Colon (tissue), 2 donors: ENCODE results near the gene DDX46.
"Not testable (repeated sequence)": the region's sequence is repeated elsewhere in the genome, so short reads cannot be mapped to it uniquely, and the experiment has no call there.

Source experiments
- FAIRE-seq: peaks from 2 replicates; lab custom pipeline; 2012; peaks lifted over from hg19 to GRCh38; lab: Jason Lieb, UNC
- donor health status: control.
- donor health status: control.

DDX46 gene, protein sequence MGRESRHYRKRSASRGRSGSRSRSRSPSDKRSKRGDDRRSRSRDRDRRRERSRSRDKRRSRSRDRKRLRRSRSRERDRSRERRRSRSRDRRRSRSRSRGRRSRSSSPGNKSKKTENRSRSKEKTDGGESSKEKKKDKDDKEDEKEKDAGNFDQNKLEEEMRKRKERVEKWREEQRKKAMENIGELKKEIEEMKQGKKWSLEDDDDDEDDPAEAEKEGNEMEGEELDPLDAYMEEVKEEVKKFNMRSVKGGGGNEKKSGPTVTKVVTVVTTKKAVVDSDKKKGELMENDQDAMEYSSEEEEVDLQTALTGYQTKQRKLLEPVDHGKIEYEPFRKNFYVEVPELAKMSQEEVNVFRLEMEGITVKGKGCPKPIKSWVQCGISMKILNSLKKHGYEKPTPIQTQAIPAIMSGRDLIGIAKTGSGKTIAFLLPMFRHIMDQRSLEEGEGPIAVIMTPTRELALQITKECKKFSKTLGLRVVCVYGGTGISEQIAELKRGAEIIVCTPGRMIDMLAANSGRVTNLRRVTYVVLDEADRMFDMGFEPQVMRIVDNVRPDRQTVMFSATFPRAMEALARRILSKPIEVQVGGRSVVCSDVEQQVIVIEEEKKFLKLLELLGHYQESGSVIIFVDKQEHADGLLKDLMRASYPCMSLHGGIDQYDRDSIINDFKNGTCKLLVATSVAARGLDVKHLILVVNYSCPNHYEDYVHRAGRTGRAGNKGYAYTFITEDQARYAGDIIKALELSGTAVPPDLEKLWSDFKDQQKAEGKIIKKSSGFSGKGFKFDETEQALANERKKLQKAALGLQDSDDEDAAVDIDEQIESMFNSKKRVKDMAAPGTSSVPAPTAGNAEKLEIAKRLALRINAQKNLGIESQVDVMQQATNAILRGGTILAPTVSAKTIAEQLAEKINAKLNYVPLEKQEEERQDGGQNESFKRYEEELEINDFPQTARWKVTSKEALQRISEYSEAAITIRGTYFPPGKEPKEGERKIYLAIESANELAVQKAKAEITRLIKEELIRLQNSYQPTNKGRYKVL

DNA sequence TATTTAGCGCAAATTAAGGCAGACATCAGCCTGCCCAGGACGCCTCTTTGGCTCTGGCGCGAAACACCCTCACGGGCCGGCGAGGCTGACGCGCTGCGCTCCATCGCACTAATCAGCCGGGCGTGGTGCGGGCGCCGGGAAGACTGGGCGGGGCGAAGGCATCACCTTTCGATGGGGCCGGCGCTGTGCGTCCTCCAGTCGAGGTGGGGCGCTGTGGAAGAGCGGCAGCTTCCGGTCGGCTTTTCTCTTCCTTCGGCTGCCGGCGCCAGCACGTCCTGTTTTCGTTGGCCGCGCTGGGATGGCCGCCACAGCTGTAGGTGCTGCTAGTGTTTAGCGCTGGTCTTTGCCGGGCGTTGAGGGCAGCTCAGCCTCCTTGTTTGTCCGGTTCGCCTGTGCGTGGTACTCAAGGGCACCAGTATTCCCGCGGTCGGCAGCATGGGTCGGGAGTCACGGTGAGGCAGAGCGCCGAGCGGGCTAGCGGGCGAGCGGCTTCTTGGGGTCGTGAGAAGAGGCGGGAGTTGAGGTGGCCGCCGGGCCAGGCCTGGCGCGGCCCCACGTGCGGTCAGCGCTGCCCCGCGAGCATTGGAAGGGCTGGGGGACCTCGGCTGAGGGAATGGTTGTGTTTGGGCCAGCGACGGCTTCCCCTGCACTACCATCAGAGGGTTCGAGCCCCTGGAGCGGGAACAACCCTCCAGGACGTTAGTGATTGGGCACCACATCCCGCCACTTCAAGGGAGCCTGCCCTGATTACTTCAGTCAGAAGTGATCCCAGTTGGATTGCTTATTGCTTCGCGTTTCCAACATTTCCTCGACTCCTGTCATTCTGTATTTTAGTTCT lies at the start of gene DDX46:
Gene DDX46, plus strand, starts transcription at position 276 of the 838 bp plus-strand sequence. Its CDS starts 160 bp downstream, at position 436.
- no peak for FAIRE-seq

DNA sequence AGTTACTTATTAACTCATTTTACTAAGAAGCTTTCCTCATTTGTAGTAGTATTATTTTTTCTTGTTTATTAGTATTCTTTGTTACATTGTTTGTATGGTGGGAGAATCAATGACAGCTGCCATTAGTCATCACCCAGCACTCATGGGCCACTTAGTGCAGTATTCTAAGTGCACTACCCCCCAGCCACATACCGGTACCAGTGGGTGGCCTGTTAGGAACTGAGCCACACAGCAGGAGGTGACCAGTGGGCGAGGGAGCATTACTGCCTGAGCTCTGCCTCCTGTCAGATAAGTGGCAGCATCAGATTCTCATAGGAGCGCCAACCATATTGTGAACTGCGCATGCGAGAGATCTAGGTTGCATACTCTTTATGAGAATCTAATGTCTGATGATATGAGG lies 44.5 kb upstream of the DDX46 start:
- FAIRE-seq: no peak

DNA sequence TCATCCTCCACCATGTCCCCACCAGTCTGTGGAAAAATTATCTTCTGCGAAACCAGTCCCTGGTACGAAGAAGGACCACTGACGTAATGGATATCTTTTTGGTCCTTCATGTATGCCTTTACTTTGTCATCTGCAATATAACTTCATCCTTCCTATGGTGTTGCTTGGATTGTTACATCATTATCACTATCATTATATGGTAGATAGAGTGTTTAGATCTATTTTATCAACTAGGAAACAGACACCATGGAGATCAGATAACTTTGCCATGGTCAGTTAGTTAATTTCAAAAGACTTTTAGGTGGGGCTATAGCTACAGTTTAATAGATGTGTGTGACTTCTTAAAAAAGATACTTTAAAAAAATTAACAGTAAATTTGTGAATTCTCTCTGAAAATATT lies 44.0 kb upstream of the DDX46 start:
- no peak for FAIRE-seq

DNA sequence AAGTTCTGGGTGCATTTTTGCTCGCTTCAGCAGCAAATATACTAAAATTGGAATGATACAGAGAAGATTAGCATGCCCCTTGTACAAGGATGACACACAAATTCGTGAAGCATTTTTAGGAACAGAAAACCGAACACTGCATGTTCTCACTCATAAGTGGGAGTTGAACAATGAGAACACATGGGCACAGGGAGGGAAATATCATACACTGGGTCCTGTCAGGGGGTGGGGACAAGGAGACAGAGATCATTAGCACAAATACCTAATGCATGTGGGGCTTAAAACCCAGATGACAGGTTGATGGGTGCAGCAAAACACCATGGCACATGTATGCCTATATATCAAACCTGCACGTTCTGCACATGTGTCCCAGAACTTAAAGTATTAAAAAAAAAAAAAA lies 43.1 kb upstream of the DDX46 start:
- not testable (repeated sequence) for FAIRE-seq

DNA sequence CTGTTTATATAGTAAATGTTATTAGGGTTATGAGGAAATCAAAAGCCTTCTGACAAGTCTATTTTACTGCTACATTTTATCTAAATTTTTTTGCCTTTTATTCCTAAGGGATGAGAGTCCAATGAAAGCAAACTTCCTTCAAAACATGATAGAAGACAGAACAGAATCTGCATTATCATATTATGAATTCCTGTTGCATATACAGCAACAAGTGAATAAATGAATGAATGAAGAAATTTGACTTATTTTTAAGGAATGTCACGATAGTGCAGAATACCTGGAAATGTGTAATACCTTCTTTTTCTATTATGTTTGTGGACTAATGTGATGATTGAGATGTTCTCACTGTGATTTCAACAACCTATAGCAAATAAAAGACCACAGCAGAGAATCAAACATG lies 33.7 kb upstream of the DDX46 start:
- no peak for FAIRE-seq

DNA sequence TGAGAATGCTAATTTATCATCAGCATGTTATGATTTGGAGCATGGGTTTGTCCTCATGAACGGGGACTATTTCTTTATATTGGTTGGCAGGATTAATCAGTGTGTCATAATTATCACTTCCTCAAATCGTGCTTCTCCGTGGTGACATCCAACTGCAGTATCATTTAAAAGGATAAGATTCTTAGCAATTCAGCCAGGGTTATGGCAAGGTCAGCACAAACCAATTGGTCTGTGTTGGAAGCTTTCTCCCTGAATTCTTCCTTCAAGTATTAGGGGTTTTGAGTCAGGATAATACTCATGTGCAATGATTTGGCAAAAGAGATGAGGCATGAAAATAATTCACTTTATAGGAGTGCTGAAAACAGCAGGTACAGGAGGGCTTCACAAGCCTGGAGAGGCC lies 25.8 kb upstream of the DDX46 start:
- no peak for FAIRE-seq

DNA sequence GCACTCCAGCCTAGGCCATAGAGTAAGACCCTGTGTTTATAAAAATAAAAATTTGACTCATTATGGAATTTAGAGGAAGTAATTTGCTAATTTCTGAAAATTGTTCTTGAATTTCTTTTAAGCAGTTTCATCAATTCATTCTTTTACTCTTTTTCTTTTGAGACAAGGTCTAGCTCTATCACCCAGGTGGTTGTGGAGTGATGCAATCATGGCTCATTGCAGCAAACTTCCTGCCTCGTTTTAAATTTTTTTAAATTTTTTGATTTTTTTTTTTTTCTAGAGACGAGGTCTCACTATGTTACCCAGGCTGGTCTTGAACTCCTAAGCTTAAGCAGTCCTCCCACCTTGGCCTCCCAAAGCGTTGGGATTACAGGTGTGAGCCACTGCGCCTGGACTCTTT lies 23.3 kb upstream of the DDX46 start:
- FAIRE-seq: no peak

DNA sequence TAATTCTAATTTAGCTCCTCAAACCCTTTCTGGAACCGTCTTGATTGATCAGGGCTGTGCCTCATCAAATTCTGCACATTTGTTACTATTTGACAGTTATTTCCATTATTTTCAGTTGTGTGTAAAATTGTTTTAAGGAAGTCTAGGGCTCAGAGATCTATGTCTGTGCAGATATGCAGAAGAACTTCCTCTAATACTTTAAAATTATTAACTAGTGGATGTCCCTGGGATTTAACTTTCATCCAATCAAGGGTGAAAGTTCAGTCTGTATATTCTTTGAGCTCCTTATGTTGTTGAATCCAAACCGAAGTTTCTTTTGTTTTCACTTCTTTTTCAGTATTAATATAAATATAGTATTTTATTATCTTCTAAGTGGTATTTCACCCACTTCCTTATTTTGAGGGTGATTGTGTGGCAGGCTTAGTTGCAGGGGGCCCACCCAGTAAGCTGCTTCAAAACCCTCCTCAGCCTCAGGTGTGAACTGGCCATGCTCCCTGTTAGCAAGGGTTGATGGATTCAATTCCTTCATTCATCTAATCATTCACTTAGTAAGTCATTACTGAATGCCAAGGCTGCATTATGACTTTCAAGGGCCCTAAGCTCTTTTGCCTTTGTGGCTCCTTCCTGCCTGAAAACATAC lies 22.3 kb upstream of the DDX46 start:
- FAIRE-seq: no peak

DNA sequence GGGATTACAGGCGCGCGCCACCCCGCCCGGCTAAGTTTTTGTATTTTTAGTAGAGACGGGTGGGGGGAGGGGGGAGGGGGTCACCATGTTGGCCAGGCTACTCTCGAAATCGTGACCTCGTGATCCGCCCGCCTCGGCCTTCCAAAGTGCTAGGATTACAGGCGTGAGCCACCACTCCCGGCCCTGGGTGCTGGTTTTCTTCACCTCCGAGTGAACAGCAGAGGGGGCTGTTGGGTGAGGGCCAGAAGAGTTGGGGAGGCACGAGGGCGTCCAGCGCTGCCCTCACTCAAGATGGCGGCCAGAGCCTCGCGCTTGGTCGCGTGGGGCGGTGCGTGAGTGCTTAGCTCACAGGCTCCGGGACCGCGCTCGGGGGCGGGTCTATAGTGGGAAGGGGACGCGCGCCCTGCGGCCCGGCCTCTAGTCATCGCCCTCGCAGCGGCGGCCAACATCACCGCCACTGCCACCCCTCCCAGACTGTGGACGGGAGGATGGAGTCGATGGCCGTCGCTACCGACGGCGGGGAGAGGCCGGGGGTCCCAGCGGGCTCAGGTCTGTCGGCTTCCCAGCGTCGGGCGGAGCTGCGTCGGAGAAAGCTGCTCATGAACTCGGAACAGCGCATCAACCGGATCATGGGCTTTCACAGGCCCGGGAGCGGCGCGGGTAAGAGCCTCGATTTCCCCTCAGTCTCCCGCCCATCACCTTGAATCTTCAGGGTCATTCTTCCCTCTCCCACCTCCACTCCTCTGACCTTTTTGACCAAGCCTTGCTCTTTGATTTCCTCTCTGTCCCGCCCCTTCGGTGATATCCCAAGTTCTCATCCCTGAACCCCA lies 20.2 kb upstream of the DDX46 start, which contains the start of gene CAMLG:
Gene CAMLG, plus strand, starts transcription at position 416 of the 830 bp plus-strand sequence. Its CDS starts 73 bp downstream, at position 489.
- no peak for FAIRE-seq

DNA sequence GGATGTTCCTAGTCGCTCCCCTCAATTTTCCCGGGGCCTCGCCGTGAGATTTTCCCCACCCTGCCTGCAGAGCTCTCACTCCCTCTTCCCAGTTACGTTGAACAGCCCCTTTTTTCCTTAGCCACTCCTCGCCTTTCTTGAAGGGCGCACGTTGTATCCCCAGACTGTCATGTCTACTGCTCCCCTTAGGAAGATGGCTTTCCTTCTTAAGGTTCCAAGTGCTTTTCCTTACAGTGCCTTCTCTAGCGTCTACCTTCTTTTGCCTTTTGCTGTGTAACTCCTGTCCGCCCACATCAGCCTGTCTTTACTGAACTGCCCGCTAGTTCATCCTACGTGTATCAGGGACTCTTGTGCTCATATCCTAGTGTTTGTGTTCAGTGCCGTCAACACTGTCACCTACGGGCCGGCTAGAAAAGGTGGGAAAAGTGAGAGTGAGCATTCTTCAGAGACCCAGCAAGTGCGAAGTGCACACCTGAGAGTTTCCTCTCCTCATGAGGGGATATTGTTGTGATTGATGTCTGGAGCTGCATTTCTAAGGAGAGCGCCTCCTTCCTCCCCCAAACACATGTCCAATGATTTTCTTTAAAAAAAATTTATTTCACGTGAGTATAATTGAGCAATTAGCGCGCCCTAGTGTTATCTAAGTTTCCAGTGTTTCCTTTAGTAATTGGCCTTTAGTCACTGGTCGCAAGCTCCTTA lies 19.5 kb upstream of the DDX46 start:
- FAIRE-seq: no peak

DNA sequence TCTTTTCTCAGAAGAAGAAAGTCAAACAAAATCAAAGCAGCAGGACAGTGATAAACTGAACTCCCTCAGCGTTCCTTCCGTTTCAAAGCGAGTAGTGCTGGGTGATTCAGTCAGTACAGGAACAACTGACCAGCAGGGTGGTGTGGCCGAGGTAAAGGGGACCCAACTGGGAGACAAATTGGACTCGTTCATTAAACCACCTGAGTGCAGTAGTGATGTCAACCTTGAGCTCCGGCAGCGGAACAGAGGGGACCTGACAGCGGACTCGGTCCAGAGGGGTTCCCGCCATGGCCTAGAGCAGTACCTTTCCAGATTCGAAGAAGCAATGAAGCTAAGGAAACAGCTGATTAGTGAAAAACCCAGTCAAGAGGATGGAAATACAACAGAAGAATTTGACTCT lies 17.5 kb upstream of the DDX46 start:
- FAIRE-seq: no peak

DNA sequence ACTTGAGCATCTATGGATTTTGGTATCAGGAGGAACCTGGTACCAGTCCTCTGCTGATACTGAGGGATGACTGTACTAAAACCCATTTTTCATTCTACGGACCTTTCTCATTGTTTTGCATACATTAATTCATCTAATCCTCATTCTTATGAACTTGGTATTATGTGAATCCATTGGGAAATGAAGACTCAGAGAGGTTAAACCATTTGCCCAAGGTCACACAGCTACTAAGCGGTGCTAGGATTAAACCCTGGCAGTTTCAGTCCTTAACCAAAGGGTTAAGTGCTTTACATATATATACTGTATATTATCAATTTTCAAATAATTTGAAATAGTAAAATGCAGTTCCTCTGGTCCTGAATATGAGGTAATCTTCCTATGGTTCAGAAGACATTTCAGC lies 16.4 kb upstream of the DDX46 start:
- FAIRE-seq: no peak

DNA sequence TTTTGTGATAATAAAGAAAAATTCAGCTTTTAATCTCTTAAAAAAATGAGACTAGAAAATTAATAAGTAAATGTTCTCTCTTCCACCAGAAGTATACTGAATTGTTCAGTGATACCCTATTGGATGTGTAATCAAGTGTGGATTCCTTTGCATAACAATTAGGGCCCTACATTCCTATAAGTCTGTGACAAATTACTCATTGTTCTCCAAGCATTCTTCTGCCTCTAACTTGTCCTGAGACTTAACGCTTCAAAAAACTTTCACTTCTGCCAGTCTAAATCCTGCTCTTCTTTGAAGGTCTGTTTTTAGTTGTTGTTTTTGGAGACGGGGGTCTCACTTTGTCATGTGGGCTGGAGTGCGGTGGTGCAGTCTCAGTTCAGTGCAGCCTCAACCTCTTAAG lies 9.2 kb upstream of the DDX46 start:
- no peak for FAIRE-seq

DNA sequence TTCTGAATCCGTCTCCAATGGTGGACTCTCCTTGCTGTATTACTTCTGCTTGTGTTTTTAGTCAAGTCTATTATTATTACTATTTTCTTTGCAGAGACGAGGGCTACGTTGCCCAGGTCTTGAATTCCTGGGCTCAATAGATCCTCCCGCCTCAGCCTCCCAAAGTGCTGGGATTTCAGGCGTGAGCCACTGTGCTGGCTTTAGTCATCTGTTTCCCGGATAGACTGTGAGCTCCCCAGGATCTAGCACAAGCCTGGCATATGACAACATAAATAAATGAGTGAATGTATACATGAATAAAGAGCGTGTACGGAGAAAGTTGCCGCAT lies 439 bp upstream of the DDX46 start:
- FAIRE-seq: no peak

DNA sequence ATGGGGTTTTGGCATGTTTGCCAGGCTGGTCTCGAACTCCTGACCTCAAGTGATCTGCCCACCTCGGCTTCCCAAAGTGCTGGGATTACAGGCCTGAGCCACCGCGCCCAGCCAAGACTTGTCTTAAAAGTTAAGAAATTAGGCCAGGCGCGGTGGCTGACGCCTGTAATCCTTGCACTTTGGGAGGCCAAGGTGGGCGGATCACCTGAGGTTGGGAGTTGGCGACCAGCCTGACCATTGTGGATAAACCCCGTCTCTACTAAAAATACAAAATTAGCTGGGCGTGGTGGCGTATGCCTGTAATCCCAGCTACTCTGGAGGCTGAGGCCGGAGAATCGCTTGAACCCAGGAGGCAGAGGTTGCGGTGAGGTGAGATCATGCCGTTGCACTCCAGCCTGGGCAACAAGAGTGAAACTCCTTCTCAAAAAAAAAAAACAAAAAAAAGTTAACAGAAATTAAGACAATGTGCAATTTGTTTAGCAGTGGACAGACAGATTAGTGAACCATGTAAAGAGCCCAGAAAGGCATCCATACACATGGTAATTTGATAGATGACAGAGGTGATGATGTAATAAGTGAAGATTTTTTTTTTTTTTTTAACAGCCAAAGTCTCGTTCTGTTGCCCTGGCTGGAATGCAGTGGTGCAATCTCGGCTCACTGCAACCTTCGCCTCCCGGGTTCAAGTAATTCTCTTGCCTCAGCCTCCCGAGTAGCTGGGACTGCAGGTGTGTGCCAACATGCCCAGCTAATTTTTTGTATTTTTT lies 9.1 kb downstream of the DDX46 start:
- FAIRE-seq: not testable (repeated sequence)

DNA sequence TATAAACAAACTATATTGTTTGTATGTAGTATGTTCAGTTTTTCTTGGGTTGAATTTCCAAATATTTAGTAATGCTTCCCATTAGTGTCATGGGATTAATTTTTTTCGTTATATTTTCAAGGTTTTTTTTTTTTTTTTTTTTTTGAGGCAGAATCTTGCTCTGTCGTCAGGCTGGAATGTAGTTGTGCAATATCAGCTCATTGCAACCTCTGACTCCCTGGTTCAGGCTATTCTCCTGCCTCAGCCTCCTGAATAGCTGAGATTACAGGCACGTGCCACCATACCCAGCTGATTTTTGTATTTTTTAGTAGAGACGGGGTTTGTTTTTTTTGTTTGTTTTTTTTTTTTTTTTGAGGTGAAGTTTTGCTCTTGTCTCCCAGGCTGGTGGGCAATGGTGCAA lies 10.6 kb downstream of the DDX46 start:
- no peak for FAIRE-seq

DNA sequence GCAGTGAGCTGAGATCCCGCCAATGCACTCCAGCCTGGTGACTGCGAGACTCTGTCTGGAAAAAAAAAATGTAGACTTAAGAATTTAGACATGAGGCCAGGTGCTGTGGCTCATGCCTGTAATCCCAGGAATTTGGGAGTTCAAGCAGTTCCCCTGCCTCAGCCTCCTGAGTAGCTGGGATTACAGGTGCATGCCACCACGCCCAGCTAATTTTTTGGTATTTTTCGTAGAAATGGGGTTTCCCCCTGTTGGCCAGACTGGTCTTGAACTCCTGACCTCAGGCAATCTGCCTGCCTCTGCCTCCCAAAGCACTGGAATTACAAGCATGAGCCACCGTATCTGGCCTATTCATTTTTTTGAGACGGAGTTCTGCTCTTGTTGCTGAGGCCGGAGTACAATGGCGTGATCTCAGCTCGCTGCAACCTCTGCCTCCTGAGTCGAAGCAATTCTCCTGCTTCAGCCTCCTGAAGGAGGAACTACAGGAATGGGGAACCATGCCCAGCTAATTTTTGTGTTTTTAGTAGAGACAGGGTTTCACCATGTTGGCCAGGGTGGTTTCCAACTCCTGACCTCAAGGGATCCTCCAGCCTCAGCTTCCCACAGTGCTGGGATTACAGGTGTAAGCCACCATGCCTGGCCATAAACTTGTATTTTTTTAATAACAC lies 14.0 kb downstream of the DDX46 start:
- FAIRE-seq: no peak

DNA sequence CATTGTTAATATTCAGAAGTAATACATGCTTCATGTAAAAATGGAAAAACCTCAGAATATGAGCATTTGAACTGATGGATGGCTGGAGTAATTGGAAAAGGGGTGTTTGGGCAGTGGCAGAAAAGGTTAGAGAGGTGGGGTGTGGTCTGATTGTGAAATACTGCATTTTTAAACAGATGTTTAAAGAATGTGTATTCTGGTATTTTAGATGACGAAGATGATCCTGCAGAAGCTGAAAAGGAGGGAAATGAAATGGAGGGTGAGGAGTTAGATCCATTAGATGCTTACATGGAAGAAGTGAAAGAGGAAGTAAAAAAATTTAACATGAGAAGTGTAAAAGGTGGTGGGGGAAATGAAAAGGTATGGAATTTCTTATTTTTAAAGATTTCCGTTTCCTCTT lies 18.8 kb downstream of the DDX46 start:
- no peak for FAIRE-seq
